HG02623 (cell line): ENCODE data around the gene DHCR7.
A peak's percentile ranks its signal among the peaks of the same experiment; 100 is the strongest.

Experiments used
- ATAC-seq: cut with Tn5 transposase; IDR thresholded peaks from one replicate; pipeline ENCODE4 v1.9.1; 2021; ENCODE audit warnings: moderate library complexity; ENCODE audit not compliant: unreplicated experiment

Gene DHCR7

GRCh38 chr11:71458146-71459070, 10.2 kb upstream of the DHCR7 start:
- no peak for ATAC-seq

- no peak for ATAC-seq
These were observed 8.6 kb upstream of the DHCR7 start for GRCh38 chr11:71456831-71457230.

DNA sequence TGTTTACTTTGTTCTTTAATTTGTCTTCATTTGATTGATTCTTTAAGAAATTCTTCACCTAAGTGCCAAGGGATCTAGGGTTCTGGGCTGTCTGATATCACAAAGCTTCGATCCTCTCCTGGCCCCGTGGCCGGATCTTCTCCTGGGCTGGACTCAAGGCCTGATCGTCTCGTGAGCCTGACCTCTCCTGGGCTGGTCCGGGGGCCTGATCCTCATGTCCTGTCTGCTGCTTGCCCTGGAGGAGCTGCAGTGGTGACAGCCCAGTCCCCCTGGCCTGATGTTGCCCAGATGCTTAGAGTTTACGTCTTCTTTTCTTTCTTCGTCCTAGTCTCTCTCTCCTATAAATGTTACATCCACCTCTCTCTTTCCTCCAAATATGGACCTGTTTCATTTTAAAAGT, 8.1 kb upstream of the DHCR7 start:
- no peak for ATAC-seq

DNA sequence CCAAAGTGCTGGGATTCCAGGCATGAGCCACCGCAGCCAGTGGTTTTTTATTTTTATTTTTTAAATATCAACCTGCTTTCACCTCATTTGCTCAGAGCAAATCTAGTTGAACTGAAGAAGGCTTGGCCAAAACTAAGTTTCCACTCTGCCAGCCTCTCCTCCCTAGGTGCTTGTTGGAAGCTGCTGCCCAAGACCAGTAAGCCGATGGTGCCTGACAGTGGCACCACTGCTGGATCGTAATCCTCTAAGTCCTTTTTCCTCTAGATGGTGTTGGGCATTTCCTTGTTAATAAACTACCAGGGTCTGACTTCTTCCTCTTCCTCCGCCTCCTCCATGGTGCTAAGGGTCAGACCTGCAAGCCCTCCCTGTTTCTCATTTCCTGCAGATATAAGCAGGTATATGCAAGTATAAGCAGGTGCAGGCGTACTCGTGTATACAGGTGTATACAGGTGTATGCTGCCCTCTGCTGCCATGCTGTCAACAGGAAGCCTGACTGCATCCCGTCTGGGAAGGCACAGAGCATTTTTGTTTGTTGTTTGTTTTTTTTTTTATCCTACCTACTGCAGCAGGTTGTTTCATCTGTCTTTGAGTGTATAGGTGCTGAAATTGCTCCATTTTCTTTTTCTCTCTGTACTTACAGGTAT, 6.4 kb upstream of the DHCR7 start:
- ATAC-seq = no peak

GRCh38 chr11:71453918-71454304, 5.7 kb upstream of the DHCR7 start:
- ATAC-seq = no peak

DNA sequence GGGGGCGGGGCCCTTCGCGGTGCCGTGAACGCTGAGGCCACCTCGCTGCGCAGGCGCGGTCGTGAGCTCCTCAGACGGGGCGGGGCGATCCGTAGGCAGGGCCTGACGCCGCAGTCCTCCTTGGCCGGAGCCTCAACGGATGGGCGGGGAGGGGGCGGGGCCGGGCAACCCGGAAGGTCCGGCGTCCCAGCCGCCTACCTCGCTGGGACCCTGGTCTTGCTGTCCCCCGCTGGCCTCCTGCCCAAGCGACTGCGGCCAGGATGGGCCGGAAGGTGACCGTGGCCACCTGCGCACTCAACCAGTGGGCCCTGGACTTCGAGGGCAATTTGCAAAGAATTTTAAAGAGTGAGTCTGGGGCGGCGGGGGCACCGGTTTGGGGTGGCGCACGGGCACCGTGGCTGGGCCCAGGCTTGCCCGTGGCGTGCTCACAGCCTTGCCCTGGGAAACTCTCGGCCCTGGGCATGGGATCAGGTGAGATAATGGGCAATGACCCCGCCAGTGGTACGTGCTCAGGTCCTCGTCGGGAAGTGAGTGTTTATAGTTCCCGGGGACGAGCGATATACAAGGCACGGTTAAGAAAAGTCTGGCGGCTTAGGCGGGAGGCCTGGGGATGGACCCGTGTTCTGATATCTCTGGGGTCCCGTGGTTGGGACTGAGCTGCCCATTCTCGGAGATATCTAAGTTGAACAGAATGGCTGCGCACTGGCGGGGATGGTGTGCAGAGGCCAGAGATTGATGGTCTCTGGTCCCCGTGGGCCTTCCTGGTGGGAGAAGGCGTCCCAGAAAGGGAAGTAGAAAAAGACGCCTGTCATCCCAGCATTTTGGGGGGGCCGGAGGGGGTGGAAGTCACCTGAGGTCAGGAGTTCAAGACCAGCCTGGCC, 5.1 kb upstream of the DHCR7 start, which contains the start of gene NADSYN1:
Gene NADSYN1, plus strand, starts transcription at position 167 of the 881 bp plus-strand sequence. Its CDS starts 94 bp downstream, at position 261.
- ATAC-seq = peak; percentile 39

DNA sequence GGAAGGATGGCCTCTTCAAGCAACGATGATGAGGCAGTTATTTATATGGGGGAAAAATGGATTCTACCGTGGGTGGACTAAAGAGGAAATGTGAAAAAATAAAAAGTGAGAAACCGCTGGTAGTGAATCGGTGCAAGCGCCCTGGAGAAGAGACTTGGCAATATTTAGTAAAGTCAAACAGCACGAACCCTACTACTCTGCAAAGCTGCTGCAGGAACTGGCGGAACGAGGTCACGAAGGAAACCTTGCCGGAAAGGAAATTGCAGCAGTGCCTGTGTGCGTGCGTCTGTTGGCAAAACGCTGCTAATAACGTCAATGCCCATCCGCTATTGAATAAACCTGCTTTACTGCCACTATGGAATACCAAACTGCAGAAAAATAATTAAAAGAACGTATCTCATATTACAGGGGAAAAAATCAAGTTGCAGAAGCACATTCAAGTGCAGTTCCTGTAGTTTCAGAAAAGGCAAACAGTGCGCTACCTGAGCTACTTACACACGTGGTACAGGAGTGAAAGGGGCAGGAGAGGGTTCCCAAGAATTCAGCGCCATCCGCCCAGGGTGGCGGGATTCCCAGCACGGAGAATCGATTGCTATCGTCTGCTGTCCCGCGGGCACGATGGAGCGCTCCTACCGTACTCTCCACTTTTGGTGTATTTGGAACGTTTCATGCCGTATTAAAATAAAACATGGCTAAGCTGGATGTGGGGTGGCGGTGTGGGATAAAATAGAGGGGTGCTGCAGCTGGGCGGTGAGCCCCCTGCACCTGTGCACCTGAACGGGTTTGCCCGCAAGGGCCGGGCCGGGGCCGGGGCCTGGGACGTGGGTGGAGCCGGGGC, 4.2 kb upstream of the DHCR7 start:
- ATAC-seq = no peak

- no peak for ATAC-seq
These were observed 3.5 kb upstream of the DHCR7 start for GRCh38 chr11:71451596-71452198.

- no peak for ATAC-seq
These were observed 2.7 kb upstream of the DHCR7 start for GRCh38 chr11:71450939-71451338.

DNA sequence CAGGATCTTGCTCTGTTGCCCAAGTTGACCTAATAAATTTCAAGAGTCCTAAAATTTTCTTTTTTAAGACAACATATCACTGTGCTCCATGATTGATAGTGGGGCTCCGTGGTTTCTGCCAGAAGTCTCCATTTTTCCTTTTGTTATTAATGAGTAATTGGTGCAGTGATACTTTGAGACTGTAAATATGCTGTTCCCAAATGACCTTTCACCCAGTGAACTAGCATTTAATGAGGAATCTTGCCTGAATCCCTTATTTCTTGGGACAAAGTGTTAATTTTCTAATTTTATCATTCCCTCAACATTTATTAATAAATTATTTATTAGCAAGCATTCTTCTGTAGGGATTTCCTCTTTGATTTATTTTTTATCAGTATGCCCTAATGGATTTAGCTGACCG, 2.3 kb upstream of the DHCR7 start:
- ATAC-seq = no peak

GRCh38 chr11:71449596-71449995, 1.4 kb upstream of the DHCR7 start:
- ATAC-seq = no peak

DNA sequence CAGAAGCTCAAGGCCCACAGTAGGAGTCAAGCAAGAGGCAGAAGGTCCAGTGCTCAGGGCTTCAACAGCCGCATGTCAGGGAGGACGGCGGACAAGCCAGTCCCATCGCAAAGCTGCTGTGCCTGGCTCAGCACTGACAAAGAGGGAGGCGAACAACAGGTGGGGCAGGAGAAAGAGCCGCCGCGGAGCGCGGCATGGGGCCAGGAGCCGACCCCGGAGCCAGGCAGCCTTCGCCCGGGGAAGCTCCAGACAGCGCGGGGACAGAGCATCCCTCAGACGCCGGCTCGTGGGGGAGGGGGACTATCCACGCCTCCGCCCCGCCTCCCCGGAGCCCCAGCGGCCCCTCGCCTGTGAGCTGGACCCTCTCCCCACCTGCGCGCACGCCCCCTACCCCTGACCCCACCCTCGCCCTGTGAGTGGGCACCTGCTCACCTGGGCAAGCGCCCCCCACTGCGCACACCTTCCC, 369 bp downstream of the DHCR7 start:
- ATAC-seq = no peak

- ATAC-seq = no peak
These were observed 1.1 kb downstream of the DHCR7 start for GRCh38 chr11:71446942-71447688.

GRCh38 chr11:71446150-71446549, 2.0 kb downstream of the DHCR7 start:
- no peak for ATAC-seq

DNA sequence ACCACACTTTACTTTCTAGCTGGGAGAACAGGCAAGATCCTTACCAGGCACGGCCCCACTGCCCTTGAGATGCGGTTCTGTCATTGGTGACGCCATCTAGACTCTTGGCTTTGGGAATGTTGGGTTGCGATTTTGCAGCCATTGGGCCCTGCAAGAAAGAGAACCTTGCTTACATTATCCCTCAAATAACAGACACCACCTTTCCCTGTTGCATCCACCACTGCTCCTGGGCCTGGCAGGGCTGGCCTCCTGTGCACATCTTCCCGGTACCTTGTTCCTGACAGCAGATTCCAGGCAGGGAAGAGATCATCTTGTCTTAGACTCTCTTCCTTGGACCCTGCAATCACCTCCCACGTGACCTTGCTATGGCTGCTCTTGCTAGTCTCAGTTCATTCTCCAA, 3.4 kb downstream of the DHCR7 start:
- no peak for ATAC-seq

DNA sequence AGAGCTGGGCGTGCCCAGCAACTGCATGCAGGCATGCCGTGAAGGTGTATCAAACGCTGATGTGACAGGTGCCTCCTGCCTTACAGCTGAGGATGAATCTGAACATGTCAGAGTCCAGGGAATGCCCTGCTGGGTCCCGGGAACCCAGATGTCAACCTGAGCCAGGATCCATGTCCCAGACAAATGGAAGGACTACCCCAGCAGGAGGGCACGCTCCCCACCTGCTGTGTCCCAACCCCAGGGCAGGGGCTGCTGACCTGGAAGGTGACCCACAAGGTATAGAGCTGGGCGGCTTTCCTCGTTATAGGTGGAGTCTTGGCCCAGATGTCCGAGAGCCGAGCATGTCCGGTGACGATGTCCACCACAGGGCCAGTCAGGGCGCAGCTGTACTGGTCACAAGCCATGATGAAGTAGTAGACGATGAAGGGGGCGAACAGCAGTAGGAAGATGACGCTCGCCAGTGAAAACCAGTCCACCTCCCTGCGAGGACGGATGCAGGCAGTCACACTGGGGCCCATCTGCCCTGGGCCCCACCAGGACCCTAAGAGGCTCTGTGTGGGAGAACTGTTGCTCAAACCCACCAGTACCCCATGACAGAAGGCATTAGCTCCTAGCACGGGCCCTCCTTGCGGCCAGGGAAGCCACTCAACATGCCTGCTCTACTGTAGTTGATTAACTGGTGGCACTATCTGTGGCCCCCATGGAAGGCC, 4.3 kb downstream of the DHCR7 start:
- ATAC-seq = no peak

- no peak for ATAC-seq
These were observed 5.3 kb downstream of the DHCR7 start for GRCh38 chr11:71442880-71443279.

DNA sequence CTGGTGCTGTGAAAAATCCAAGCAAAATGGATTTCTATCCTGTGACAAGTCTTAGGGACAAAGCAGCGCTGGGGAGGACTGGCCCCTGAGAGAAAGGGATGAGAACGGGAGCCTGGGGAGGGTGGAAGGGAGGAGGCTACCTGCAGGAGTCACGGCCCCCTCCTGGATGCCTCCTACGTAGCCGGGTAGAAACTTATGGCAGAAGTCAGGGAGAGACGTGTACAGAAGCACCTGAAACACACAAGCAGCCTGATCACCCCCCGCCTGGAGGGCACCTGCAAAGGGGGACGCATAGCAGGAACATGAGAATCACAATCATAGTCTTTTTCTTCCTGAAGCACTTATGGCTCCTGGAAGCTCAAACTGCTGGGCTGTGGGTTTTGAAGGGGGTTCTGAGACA, 6.1 kb downstream of the DHCR7 start:
- no peak for ATAC-seq

DNA sequence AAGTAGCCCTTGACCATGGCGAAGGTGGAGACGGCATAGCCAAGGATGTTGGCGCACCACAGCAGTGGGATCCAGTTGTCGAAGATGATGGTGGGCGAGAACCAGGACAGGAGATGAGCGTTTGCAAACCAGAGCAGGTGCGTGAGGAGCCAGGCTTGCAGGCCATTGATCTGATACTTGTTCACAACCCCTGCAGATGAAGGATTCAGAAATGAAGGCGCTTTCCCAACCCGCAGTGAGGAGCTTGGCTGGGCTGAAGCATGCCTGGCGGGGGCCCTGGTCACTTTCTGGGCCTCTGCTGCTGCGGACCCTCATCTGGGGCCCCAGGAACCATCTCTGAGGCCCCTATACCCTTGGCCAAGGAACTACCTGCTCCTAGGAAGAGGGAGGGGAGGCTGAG, 6.9 kb downstream of the DHCR7 start:
- ATAC-seq = no peak
